Measurements from ENCODE around the gene ITGA7. TPM values are rescaled to one million over a fixed set of nuclear protein-coding genes. Genes with fewer than 3 reads are reported as not detected.

ITGA7 gene
- total RNA-seq, 1 experiment from 2014 or later = 96.2 TPM

DNA sequence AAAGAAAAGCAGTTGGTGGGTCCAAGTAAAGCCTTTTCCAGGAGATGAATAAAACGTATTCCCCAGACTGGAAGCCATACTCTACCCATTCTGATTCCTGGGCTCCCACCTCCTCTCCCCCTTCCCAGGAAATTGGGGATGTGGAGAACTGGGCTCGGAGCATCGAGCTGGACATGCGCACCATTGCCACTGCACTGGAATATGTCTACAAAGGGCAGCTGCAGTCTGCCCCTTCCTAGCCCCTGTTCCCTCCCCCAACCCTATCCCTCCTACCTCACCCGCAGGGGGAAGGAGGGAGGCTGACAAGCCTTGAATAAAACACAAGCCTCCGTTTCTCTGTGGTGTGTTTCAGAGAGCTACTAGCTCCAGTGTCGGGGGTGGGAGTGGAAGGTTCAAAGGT is 11.7 kb upstream of the ITGA7 start (continued):
- TF ChIP-seq, protein P1, sequence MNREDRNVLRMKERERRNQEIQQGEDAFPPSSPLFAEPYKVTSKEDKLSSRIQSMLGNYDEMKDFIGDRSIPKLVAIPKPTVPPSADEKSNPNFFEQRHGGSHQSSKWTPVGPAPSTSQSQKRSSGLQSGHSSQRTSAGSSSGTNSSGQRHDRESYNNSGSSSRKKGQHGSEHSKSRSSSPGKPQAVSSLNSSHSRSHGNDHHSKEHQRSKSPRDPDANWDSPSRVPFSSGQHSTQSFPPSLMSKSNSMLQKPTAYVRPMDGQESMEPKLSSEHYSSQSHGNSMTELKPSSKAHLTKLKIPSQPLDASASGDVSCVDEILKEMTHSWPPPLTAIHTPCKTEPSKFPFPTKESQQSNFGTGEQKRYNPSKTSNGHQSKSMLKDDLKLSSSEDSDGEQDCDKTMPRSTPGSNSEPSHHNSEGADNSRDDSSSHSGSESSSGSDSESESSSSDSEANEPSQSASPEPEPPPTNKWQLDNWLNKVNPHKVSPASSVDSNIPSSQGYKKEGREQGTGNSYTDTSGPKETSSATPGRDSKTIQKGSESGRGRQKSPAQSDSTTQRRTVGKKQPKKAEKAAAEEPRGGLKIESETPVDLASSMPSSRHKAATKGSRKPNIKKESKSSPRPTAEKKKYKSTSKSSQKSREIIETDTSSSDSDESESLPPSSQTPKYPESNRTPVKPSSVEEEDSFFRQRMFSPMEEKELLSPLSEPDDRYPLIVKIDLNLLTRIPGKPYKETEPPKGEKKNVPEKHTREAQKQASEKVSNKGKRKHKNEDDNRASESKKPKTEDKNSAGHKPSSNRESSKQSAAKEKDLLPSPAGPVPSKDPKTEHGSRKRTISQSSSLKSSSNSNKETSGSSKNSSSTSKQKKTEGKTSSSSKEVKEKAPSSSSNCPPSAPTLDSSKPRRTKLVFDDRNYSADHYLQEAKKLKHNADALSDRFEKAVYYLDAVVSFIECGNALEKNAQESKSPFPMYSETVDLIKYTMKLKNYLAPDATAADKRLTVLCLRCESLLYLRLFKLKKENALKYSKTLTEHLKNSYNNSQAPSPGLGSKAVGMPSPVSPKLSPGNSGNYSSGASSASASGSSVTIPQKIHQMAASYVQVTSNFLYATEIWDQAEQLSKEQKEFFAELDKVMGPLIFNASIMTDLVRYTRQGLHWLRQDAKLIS (CRISPR knock-in tag; IDR thresholded peaks at IDR 0.05; ENCODE audit: borderline replicate concordance) = no peak
- TF ChIP-seq ZNF121 (CRISPR knock-in tag; IDR thresholded peaks at IDR 0.05) = no peak
- no peak for TF ChIP-seq ZNF232 (CRISPR knock-in tag; IDR thresholded peaks at IDR 0.05)
- TF ChIP-seq, protein P2, sequence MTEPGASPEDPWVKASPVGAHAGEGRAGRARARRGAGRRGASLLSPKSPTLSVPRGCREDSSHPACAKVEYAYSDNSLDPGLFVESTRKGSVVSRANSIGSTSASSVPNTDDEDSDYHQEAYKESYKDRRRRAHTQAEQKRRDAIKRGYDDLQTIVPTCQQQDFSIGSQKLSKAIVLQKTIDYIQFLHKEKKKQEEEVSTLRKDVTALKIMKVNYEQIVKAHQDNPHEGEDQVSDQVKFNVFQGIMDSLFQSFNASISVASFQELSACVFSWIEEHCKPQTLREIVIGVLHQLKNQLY (CRISPR knock-in tag; IDR thresholded peaks at IDR 0.05) = no peak
- no peak for TF ChIP-seq TEAD4 (CRISPR knock-in tag; IDR thresholded peaks at IDR 0.05)
- TF ChIP-seq PREB (CRISPR knock-in tag; IDR thresholded peaks at IDR 0.05; ENCODE audit: borderline replicate concordance) = no peak
- TF ChIP-seq, protein P3, sequence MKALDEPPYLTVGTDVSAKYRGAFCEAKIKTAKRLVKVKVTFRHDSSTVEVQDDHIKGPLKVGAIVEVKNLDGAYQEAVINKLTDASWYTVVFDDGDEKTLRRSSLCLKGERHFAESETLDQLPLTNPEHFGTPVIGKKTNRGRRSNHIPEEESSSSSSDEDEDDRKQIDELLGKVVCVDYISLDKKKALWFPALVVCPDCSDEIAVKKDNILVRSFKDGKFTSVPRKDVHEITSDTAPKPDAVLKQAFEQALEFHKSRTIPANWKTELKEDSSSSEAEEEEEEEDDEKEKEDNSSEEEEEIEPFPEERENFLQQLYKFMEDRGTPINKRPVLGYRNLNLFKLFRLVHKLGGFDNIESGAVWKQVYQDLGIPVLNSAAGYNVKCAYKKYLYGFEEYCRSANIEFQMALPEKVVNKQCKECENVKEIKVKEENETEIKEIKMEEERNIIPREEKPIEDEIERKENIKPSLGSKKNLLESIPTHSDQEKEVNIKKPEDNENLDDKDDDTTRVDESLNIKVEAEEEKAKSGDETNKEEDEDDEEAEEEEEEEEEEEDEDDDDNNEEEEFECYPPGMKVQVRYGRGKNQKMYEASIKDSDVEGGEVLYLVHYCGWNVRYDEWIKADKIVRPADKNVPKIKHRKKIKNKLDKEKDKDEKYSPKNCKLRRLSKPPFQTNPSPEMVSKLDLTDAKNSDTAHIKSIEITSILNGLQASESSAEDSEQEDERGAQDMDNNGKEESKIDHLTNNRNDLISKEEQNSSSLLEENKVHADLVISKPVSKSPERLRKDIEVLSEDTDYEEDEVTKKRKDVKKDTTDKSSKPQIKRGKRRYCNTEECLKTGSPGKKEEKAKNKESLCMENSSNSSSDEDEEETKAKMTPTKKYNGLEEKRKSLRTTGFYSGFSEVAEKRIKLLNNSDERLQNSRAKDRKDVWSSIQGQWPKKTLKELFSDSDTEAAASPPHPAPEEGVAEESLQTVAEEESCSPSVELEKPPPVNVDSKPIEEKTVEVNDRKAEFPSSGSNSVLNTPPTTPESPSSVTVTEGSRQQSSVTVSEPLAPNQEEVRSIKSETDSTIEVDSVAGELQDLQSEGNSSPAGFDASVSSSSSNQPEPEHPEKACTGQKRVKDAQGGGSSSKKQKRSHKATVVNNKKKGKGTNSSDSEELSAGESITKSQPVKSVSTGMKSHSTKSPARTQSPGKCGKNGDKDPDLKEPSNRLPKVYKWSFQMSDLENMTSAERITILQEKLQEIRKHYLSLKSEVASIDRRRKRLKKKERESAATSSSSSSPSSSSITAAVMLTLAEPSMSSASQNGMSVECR (CRISPR knock-in tag; IDR thresholded peaks at IDR 0.05; ENCODE audit: borderline replicate concordance) = no peak
- TF ChIP-seq NFYB (CRISPR knock-in tag; conservative IDR thresholded peaks at IDR 0.05; ENCODE audit: low read depth) = no peak
- TF ChIP-seq ZSCAN18 (CRISPR knock-in tag; IDR thresholded peaks at IDR 0.05) = no peak
- no peak for TF ChIP-seq ATF3 (CRISPR knock-in tag; conservative IDR thresholded peaks at IDR 0.05)

DNA sequence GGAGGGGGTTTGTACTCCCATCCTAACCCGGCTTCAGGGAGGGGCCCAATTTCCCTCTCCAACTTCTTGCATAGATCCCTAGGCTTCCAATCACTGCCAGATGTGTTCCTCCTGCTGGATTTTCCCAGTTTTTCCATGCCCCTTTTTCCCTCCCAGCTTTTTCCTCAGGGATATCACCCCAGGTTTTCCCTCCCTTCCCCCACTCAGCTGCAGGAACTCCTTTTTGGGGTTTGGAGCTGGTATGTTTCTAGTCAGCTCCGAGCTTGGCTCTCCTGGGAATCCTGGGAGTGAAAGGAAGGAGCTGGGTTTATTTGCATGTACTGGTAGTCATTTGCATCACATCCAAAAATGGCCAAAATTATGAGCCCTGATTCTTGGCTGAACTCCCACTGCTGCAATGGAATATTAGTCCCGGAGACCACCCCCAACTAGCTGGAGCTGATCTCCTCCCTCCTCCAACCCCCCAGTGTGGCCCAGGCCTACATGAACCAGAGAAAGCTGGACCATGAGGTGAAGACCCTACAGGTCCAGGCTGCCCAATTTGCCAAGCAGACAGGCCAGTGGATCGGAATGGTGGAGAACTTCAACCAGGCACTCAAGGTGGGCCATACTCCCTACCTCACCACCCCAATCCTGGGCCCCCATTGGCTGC is 11.0 kb upstream of the ITGA7 start:
- ChIA-PET CTCF (interaction anchor here (1.1 to 10.8 kb wide), 9 partner anchors 11 to 111 kb away, joined by 3 to 160 read pairs (median 16); partner anchors contain the start of genes CD63 and ITGA7), POLR2A (interaction anchor here (1.5 to 3.4 kb wide), 2 partner anchors 11 kb away, joined by 6 to 21 read pairs; partner anchors contain the start of genes CD63 and ITGA7)
- ATAC-seq = no peak
- H3K27ac Mint-ChIP-seq = peak overlapping the region; percentile 3; the same call in 1 of the 2 replicates
- no peak for DNase-seq (ENCODE audit: low spot score)
- H3K4me3 Mint-ChIP-seq = peak overlapping the region; percentile 85
- H3K4me1 Mint-ChIP-seq = peaks cover 37% of the 10 kb centered on the region
- H3K36me3 Mint-ChIP-seq = peaks cover 4% of the 10 kb centered on the region; the same call in 1 of the 2 replicates
- no peak for TF ChIP-seq SP1 (CRISPR knock-in tag; conservative IDR thresholded peaks at IDR 0.05)
- 0 out of 2 replicates have a peak, but pooled peaks cover 3% of the 10 kb centered on the region for H3K27me3 Mint-ChIP-seq (ENCODE audit: low read depth)
- H3K9me3 Mint-ChIP-seq = no peaks in the 10 kb centered on the region
